GM18517 (cell line): ENCODE data around the gene LYPD6B.
"Not testable (repeated sequence)": the region's sequence is repeated elsewhere in the genome, so short reads cannot be mapped to it uniquely, and the experiment has no call there.

Source experiments
- ATAC-seq: cut with Tn5 transposase; IDR thresholded peaks from one replicate; pipeline ENCODE4 v1.9.1; 2021; ENCODE audit warnings: mild to moderate bottlenecking, moderate library complexity; ENCODE audit not compliant: unreplicated experiment

LYPD6B gene

GRCh38 chr2:149188291-149188690 lies 149.8 kb downstream of the LYPD6B start:
- ATAC-seq = no peak

GRCh38 chr2:149189769-149190168 lies 151.3 kb downstream of the LYPD6B start:
- ATAC-seq = no peak

- no peak for ATAC-seq
Measured at GRCh38 chr2:149191915-149192314, 153.4 kb downstream of the LYPD6B start.

- no peak for ATAC-seq
Measured at GRCh38 chr2:149192427-149192826, 153.9 kb downstream of the LYPD6B start.

- no peak for ATAC-seq
Measured at GRCh38 chr2:149200109-149200520, 161.6 kb downstream of the LYPD6B start.

- no peak for ATAC-seq
Measured at GRCh38 chr2:149204686-149205085, 166.2 kb downstream of the LYPD6B start.

GRCh38 chr2:149205143-149205542 lies 166.6 kb downstream of the LYPD6B start:
- ATAC-seq = no peak

- ATAC-seq = no peak
Measured at GRCh38 chr2:149213764-149214493, 175.4 kb downstream of the LYPD6B start.

- no peak for ATAC-seq
Measured at GRCh38 chr2:149218497-149218896, 180.0 kb downstream of the LYPD6B start.

GRCh38 chr2:149219856-149220255 lies 181.4 kb downstream of the LYPD6B start:
- no peak for ATAC-seq

- ATAC-seq = no peak
Measured at GRCh38 chr2:149221002-149221401, 182.5 kb downstream of the LYPD6B start.

GRCh38 chr2:149221898-149222297 lies 183.4 kb downstream of the LYPD6B start:
- no peak for ATAC-seq

- ATAC-seq = no peak
Measured at GRCh38 chr2:149223472-149224095, 185.1 kb downstream of the LYPD6B start.

- ATAC-seq = no peak
Measured at GRCh38 chr2:149224543-149224942, 186.0 kb downstream of the LYPD6B start.

- ATAC-seq = no peak
Measured at GRCh38 chr2:149225446-149225845, 186.9 kb downstream of the LYPD6B start.

- ATAC-seq = no peak
Measured at GRCh38 chr2:149226790-149227189, 188.3 kb downstream of the LYPD6B start.

GRCh38 chr2:149235816-149236375 lies 197.4 kb downstream of the LYPD6B start:
- no peak for ATAC-seq

GRCh38 chr2:149236410-149236809 lies 197.9 kb downstream of the LYPD6B start:
- no peak for ATAC-seq

GRCh38 chr2:149246186-149246585 lies 207.7 kb downstream of the LYPD6B start:
- no peak for ATAC-seq

GRCh38 chr2:149251436-149251835 lies 212.9 kb downstream of the LYPD6B start:
- ATAC-seq = not testable (repeated sequence)

GRCh38 chr2:149256877-149257276 lies 218.4 kb downstream of the LYPD6B start:
- not testable (repeated sequence) for ATAC-seq

GRCh38 chr2:149258531-149258930 lies 220.0 kb downstream of the LYPD6B start:
- no peak for ATAC-seq
